Measurements from ENCODE around the gene LAMB1.
"Not testable (repeated sequence)": the region's sequence is repeated elsewhere in the genome, so short reads cannot be mapped to it uniquely, and the experiment has no call there.

LAMB1 gene

GRCh38 chr7:108044345-108044744 is 41.4 kb upstream of the LAMB1 start:
- H3K4me3 ChIP-seq (ENCODE audit: low read depth, low read length) = no peak overlapping the region
- TF ChIP-seq, protein P1, sequence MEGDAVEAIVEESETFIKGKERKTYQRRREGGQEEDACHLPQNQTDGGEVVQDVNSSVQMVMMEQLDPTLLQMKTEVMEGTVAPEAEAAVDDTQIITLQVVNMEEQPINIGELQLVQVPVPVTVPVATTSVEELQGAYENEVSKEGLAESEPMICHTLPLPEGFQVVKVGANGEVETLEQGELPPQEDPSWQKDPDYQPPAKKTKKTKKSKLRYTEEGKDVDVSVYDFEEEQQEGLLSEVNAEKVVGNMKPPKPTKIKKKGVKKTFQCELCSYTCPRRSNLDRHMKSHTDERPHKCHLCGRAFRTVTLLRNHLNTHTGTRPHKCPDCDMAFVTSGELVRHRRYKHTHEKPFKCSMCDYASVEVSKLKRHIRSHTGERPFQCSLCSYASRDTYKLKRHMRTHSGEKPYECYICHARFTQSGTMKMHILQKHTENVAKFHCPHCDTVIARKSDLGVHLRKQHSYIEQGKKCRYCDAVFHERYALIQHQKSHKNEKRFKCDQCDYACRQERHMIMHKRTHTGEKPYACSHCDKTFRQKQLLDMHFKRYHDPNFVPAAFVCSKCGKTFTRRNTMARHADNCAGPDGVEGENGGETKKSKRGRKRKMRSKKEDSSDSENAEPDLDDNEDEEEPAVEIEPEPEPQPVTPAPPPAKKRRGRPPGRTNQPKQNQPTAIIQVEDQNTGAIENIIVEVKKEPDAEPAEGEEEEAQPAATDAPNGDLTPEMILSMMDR (IDR thresholded peaks at IDR 0.05; ENCODE audit: borderline replicate concordance, insufficient read depth, low read depth, low read length) = no peak

- TF ChIP-seq, protein P1 (IDR thresholded peaks at IDR 0.05; ENCODE audit: borderline replicate concordance, insufficient read depth, low read depth, low read length) = no peak
Observed at GRCh38 chr7:108038986-108039385, 36.0 kb upstream of the LAMB1 start.

GRCh38 chr7:108037741-108038140 is 34.8 kb upstream of the LAMB1 start:
- TF ChIP-seq, protein P1 (IDR thresholded peaks at IDR 0.05; ENCODE audit: borderline replicate concordance, insufficient read depth, low read depth, low read length) = no peak
- no peak overlapping the region for H3K4me3 ChIP-seq (ENCODE audit: low read depth, low read length)

More at GRCh38 chr7:108038986-108039385, 36.0 kb upstream of the LAMB1 start:
- H3K4me3 ChIP-seq (ENCODE audit: low read depth, low read length) = no peak overlapping the region

GRCh38 chr7:108037140-108037539 is 34.2 kb upstream of the LAMB1 start:
- TF ChIP-seq, protein P1 (IDR thresholded peaks at IDR 0.05; ENCODE audit: borderline replicate concordance, insufficient read depth, low read depth, low read length) = no peak
- no peak overlapping the region for H3K4me3 ChIP-seq (ENCODE audit: low read depth, low read length)

GRCh38 chr7:108034586-108034985 is 31.6 kb upstream of the LAMB1 start:
- TF ChIP-seq, protein P1 (IDR thresholded peaks at IDR 0.05; ENCODE audit: borderline replicate concordance, insufficient read depth, low read depth, low read length) = no peak
- H3K4me3 ChIP-seq (ENCODE audit: low read depth, low read length) = no peak overlapping the region

DNA sequence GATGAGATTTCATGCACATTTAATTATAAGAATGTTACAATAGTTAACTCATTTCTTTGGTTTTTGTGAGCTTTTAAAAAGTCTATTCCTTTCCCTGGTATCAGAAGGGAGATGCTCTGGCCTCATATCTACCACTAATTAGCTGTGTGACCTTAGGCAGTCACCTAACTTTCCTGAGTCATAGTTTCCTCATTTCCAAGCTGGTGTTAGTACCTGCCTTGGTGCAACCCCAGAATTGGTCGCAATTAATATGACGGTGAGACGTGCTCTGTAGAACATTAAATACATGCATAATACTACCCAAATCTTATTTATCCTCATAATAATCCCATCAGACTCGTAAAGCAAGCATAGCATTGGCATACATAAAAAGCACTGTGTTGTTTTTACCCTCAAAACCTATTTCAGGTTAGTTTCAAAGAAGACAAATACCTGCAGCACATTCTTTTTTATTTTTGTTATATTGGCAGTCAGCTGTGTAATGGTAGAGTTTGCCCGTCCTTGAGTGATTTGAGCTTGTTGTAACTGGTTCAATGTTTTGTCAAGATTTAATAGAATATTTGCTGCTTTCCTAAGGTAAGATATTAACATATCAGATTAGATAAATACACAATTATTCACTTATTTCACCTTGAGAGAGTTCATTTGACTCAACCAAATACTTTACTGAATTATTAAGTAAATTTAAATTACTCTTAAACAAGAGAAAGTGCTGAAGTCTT is 31.0 kb upstream of the LAMB1 start:
- H3K4me3 ChIP-seq (ENCODE audit: low read depth, low read length) = no peak overlapping the region
- TF ChIP-seq, protein P1 (IDR thresholded peaks at IDR 0.05; ENCODE audit: borderline replicate concordance, insufficient read depth, low read depth, low read length) = no peak

GRCh38 chr7:108033309-108033708 is 30.3 kb upstream of the LAMB1 start:
- H3K4me3 ChIP-seq (ENCODE audit: low read depth, low read length) = not testable (repeated sequence)
